K562 (cell line): ENCODE data around the gene FIGLA.

Source experiments
- CC2D1A ChIP-seq: fragments of 450-650 bp; IDR thresholded peaks from 2 replicates; pipeline ENCODE4 v1.6.1; 2017; ENCODE audit warnings: mild to moderate bottlenecking
- EP300 ChIP-seq: IDR thresholded peaks from 2 replicates; pipeline ENCODE4 v1.6.1; 2012; ENCODE audit warnings: low read length, improper control_type of control experiment
- HOMEZ ChIP-seq: fragments of 250-450 bp; sonication (Bioruptor Pico); IDR thresholded peaks from 2 replicates; pipeline ENCODE4 v1.4.0; 2020; ENCODE audit warnings: mild to moderate bottlenecking, moderate library complexity
- SMC3 ChIP-seq: conservative IDR thresholded peaks from 2 replicates; pipeline ENCODE4 v1.6.1; 2011; ENCODE audit warnings: low read depth, low read length, improper control_type of control experiment; ENCODE audit not compliant: insufficient read depth
- SNRNP70 ChIP-seq: fragments of 200-400 bp; formaldehyde crosslinking; optimal IDR thresholded peaks from 2 replicates; pipeline ENCODE3; 2017; ENCODE audit warnings: low read depth, low read length
- THRA ChIP-seq: fragments of 450-650 bp; IDR thresholded peaks from 2 replicates; pipeline ENCODE4 v1.6.1; 2017; ENCODE audit warnings: mild to moderate bottlenecking, moderate library complexity
- ZNF253 ChIP-seq: fragments of 250-450 bp; sonication (Bioruptor Pico); conservative IDR thresholded peaks from 2 replicates; pipeline ENCODE4 v1.6.1; 2021; ENCODE audit warnings: mild to moderate bottlenecking

GRCh38 chr2:70730730-70731129, 59.7 kb downstream of the FIGLA start:
- TF ChIP-seq SMC3: no peak
- no peak for TF ChIP-seq HOMEZ (CRISPR knock-in tag)
- no peak for TF ChIP-seq THRA
- TF ChIP-seq SNRNP70: no peak
- TF ChIP-seq ZNF253: no peak
- TF ChIP-seq EP300: no peak
- no peak for TF ChIP-seq CC2D1A
